ENCODE data around the gene GUCY2D. TPM values are rescaled to one million over a fixed set of nuclear protein-coding genes. Genes with fewer than 3 reads are reported as not detected.

GUCY2D gene
- total RNA-seq, 1 donor, result not detected

GRCh38 chr17:7987112-7987893 is 15.1 kb upstream of the GUCY2D start:
- peak overlapping the region; percentile 30 for H3K4me2 ChIP-seq (ENCODE audit: insufficient read depth, low read length)
- peak; percentile 51 for DNase-seq (ENCODE audit: insufficient read length, low spot score, missing footprints)

DNA sequence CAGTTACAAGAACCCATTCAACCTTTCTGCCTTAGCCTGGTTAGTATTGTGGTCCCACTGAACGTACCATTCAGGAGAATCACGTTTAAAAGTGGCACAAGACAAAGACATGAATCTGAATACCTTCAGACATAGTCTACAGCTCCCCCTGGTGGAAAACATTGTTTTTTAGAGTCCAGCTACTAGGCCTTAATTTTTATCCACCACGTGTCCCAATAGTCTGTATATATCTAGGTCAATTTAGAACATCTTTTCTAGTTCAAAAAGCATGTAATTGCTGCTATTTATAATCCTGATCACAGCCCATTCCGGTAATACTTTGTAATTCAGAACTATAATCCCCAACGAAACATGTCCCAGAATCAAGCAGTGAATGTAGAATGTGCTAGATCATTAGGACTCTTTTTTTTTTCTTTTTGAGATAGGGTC is 13.7 kb upstream of the GUCY2D start:
- Histone ChIP-seq H3K27me3 (ENCODE audit: insufficient read depth, low read length) (no peaks in the 10 kb centered on the region), H3K4me2 (ENCODE audit: insufficient read depth, low read length) (no peak overlapping the region), H3K9me3 (ENCODE audit: low read depth, low read length) (no peaks in the 10 kb centered on the region), H3K4me1 (ENCODE audit: insufficient read depth, low read length) (peaks cover 14% of the 10 kb centered on the region), H3K4me3 (ENCODE audit: insufficient read depth, low read length) (no peak overlapping the region), H4K20me1 (ENCODE audit: insufficient read depth, low read length) (no peaks in the 10 kb centered on the region), H2AFZ (ENCODE audit: low read length) (no peak overlapping the region), H3K79me2 (ENCODE audit: insufficient read depth, low read length) (no peaks in the 10 kb centered on the region), H3K27ac (ENCODE audit: low read depth, low read length) (no peak overlapping the region), H3K36me3 (ENCODE audit: insufficient read depth, low read length) (no peaks in the 10 kb centered on the region)
- peak; percentile 61 for TF ChIP-seq CTCF (IDR thresholded peaks at IDR 0.05; ENCODE audit: extremely low read depth, low read depth, low read length)
- peak; percentile 87 for DNase-seq (ENCODE audit: insufficient read length, low spot score, missing footprints)

More at GRCh38 chr17:7987112-7987893, 15.1 kb upstream of the GUCY2D start:
- Histone ChIP-seq H3K4me1 (ENCODE audit: insufficient read depth, low read length) (peaks cover 20% of the 10 kb centered on the region), H3K9me3 (ENCODE audit: low read depth, low read length) (no peaks in the 10 kb centered on the region), H3K36me3 (ENCODE audit: insufficient read depth, low read length) (no peaks in the 10 kb centered on the region), H3K27ac (ENCODE audit: low read depth, low read length) (no peak overlapping the region), H3K4me3 (ENCODE audit: insufficient read depth, low read length) (no peak overlapping the region), H3K27me3 (ENCODE audit: insufficient read depth, low read length) (no peaks in the 10 kb centered on the region), H4K20me1 (ENCODE audit: insufficient read depth, low read length) (no peaks in the 10 kb centered on the region), H2AFZ (ENCODE audit: low read length) (peak overlapping the region; percentile 42), H3K79me2 (ENCODE audit: insufficient read depth, low read length) (no peaks in the 10 kb centered on the region)
- TF ChIP-seq CTCF (IDR thresholded peaks at IDR 0.05; ENCODE audit: extremely low read depth, low read depth, low read length), result no peak

DNA sequence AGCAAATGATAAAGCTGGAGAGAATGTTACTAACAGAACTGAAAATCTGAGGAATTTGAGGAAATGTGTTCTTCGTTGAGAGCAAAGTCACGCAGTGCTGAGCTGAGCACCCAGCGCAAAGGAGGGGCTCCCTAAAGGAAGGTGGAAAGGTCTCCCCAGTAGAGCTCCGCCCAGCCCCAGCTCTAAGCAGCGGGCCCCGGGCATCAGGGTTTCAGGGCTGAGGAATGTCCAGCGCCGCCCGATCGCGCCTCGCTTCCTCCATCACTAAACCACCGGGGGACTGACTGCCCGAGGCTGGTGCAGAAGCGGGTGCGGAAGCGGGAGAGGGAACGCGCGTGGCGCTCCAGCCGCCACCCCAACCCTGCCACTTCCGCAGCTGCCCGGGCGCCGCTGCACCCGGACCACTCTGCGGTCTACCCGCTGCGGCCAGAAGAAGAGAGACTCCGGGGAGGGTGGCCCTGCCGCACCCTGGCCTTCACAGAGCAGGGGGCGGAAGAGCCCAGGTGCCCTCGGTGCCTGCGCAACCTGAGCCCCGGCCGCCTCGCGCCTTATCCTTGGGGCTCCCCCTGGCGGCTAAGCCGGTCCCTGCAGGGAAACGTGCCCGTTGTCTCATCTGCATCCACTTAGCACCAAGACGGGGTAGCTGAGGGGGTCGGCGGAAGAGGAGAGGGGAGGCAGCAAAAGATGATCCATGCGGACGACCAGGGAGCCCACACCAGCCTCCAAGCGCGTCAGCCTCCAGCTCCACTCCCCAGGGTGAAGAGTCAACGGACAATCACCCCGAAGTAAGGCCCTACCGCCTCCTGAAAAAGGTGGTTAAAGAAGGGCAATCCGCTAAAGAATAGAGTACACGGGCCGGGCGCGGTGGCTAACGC is 12.4 kb upstream of the GUCY2D start:
- Histone ChIP-seq H3K4me2 (ENCODE audit: insufficient read depth, low read length) (peak overlapping the region; percentile 88), H3K9me3 (ENCODE audit: low read depth, low read length) (no peaks in the 10 kb centered on the region), H3K36me3 (ENCODE audit: insufficient read depth, low read length) (no peaks in the 10 kb centered on the region), H3K27me3 (ENCODE audit: insufficient read depth, low read length) (no peaks in the 10 kb centered on the region), H4K20me1 (ENCODE audit: insufficient read depth, low read length) (no peaks in the 10 kb centered on the region), H3K79me2 (ENCODE audit: insufficient read depth, low read length) (no peaks in the 10 kb centered on the region), H3K27ac (ENCODE audit: low read depth, low read length) (no peak overlapping the region), H3K4me3 (ENCODE audit: insufficient read depth, low read length) (peak overlapping the region; percentile 78), H3K4me1 (ENCODE audit: insufficient read depth, low read length) (peaks cover 14% of the 10 kb centered on the region), H2AFZ (ENCODE audit: low read length) (peak overlapping the region; percentile 93)
- peak; percentile 94 for DNase-seq (ENCODE audit: insufficient read length, low spot score, missing footprints)
- peak; percentile 85 for TF ChIP-seq CTCF (IDR thresholded peaks at IDR 0.05; ENCODE audit: extremely low read depth, low read depth, low read length)

- Histone ChIP-seq H3K4me2 (ENCODE audit: insufficient read depth, low read length) (no peak overlapping the region), H4K20me1 (ENCODE audit: insufficient read depth, low read length) (no peaks in the 10 kb centered on the region), H3K27ac (ENCODE audit: low read depth, low read length) (no peak overlapping the region), H3K27me3 (ENCODE audit: insufficient read depth, low read length) (no peaks in the 10 kb centered on the region), H3K36me3 (ENCODE audit: insufficient read depth, low read length) (no peaks in the 10 kb centered on the region), H3K4me1 (ENCODE audit: insufficient read depth, low read length) (peaks cover 6% of the 10 kb centered on the region), H3K79me2 (ENCODE audit: insufficient read depth, low read length) (no peaks in the 10 kb centered on the region), H3K4me3 (ENCODE audit: insufficient read depth, low read length) (no peak overlapping the region), H2AFZ (ENCODE audit: low read length) (no peak overlapping the region), H3K9me3 (ENCODE audit: low read depth, low read length) (no peaks in the 10 kb centered on the region)
- DNase-seq (ENCODE audit: insufficient read length, low spot score, missing footprints), result peak; percentile 72
- TF ChIP-seq CTCF (IDR thresholded peaks at IDR 0.05; ENCODE audit: extremely low read depth, low read depth, low read length), result no peak
These were observed 9.9 kb upstream of the GUCY2D start for GRCh38 chr17:7992516-7992915.
